Heart right ventricle (tissue), 16 donors: Measurements from ENCODE around the gene TRIM42. TPM values are rescaled to one million over a fixed set of nuclear protein-coding genes. Genes with fewer than 3 reads are reported as not detected.

ENCODE experiments used
- ATAC-seq, 8 donors: fragments of 200-7000 bp; cut with Tn5 transposase; one replicate each; pipeline ENCODE4 v1.9.1; 2020; ENCODE audit warnings: mild to moderate bottlenecking in 8 of 8, moderate library complexity in 8 of 8, moderate number of reproducible peaks in 1 of 8
- DNase-seq, 2 donors: peaks; one replicate each; pipeline ENCODE4 v3.0.0-alpha.2; 2020
- H3K27ac ChIP-seq, 10 donors: fragments of 200-600 bp; sonication (generic) in 2 of 10; one replicate each; pipeline versions ENCODE4 v1.5.0 to v1.8.0; 2020 to 2022; ENCODE audit warnings: mild to moderate bottlenecking in 3 of 10
- H3K27me3 ChIP-seq, 7 donors: fragments of 200-600 bp; one replicate each; pipeline ENCODE4 v1.8.0; 2021 to 2022; ENCODE audit warnings: mild to moderate bottlenecking in 2 of 7
- H3K36me3 ChIP-seq, 9 donors: fragments of 200-600 bp; sonication (generic) in 1 of 9; one replicate each; pipeline versions ENCODE4 v1.5.0 to v1.8.0; 2020 to 2022; ENCODE audit warnings: mild to moderate bottlenecking in 2 of 9
- H3K4me1 ChIP-seq, 9 donors: fragments of 200-600 bp; sonication (generic) in 1 of 9; one replicate each; pipeline versions ENCODE4 v1.5.0 to v1.8.0; 2020 to 2022; ENCODE audit warnings: mild to moderate bottlenecking in 4 of 9
- H3K4me3 ChIP-seq, 10 donors: fragments of 200-600 bp; sonication (generic) in 2 of 10; one replicate each; pipeline versions ENCODE4 v1.5.0 to v1.8.0; 2020 to 2022; ENCODE audit warnings: mild to moderate bottlenecking in 7 of 10, moderate library complexity in 2 of 10
- H3K9me3 ChIP-seq, 11 donors: fragments of 200-600 bp in 10 of 11; sonication (generic) in 2 of 11; one replicate each; pipeline versions ENCODE4 v1.5.0 to v1.8.0; 2013 to 2022; ENCODE audit warnings: mild to moderate bottlenecking in 2 of 11, control low read depth in 1 of 11, moderate library complexity in 1 of 11
- WGBS, 2 donors: extraction: QIAGEN DNeasy Blood & Tissue Kit; methylation state at CpG; one replicate each; pipeline ENCODE4 v1.1.7; 2013; ENCODE audit warnings: inconsistent platforms in 1 of 2; 5-methylcytosine and 5-hydroxymethylcytosine counted together
- intact Hi-C, 10 donors: fragments of 100-400 bp; cut with DNase I; formaldehyde crosslinking; loops; one replicate each; pipeline versions ENCODE4 v1.11.1 to v1.14.2; 2022
- polyA plus RNA-seq, 2 donors: library from polyadenylated mRNA; stranded (reverse); fragments of 200-250 nt; gene quantifications; one replicate each; pipeline ENCODE4 v1.2.3, GENCODE V29; 2013
- total RNA-seq, 10 donors: library from RNA; stranded (reverse); fragmentation: NEBNext Ultra II Directional in 3 of 10; extraction: Animal tissue kit (Norgen Biotek cat#: 25700) in 3 of 10; gene quantifications; one replicate each; pipeline versions ENCODE4 v1.2.1 to v1.2.4, GENCODE V29; 2021 to 2023
- TF ChIP-seq, protein P1 (sequence below), 9 donors: fragments of 200-600 bp; sonication (generic) in 2 of 9; IDR thresholded peaks; one replicate each; pipeline versions ENCODE4 v1.5.0 to v1.8.0; 2021 to 2022; ENCODE audit warnings: antibody characterized with exemption in 9 of 9, mild to moderate bottlenecking in 5 of 9, moderate library complexity in 1 of 9
- donor health status: Arrhythmogenic right ventricular cardiomyopathy.
- donor health status: ischemic (EF 13 %, LVEDD 7.1; RV severe dilation, severe dysfunction).
- donor health status: healthy with polysubstance abuse.
- donor health status: DM: no; HTN: yes; CAD: no.
- donor health status: DM: no; HTN: no; CAD: no.
- donor health status: ischemic (EF 25% LVEDD 6.9; RV normal size, moderate dysfunction).
- donor health status: ischemic (EF 25% LVEDD 5.7; RV mildly dilated, moderate dysfunction).
- donor health status: healthy.
- donor health status: DM: yes; HTN: yes; CAD: no.
- donor health status: Ischemic cardiomyopathy.
- donor health status: ischemic (EF 35%, LVEDD 5.7; RV mildly dilated, moderate dysfunction).
- donor health status: nonischemic (EF 11% LVEDD 7.7; RV severe dilation, severe dysfunction).
- donor health status: DM: yes; HTN: yes; CAD: no.
- donor health status: PGD.
- donor health status: ischemic (EF 29% LVEDD 5.4; RV normal size, mild dysfunction).
- donor health status: nonischemic (EF 23%, LVEDD 6.1; RV moderate dilation, normal function).

TRIM42 gene
- total and polyA plus RNA-seq, 12 donors = not detected

DNA sequence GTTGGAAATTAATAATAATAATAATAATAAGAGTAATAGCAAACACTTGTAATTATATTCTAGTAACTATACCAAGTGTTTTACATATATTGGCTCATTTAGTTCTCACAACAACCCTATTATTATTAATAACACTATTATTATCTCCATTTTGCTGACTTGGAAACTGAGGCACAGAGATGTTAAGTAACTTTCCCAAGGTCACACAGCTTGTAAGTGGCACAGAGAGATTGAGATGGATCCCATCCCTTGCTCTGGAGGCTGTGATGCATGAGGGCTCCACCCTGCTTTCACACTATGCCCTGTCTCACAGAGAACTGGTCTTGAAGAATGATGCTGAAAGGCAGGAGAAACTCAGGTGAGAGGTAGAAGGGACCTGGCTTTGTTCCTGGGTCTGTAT is 31.9 kb downstream of the TRIM42 start:
- DNase-seq (no peak), ATAC-seq (no peak)
- Histone ChIP-seq H3K36me3 (no peaks in the 10 kb centered on the region), H3K27me3 (no peaks in the 10 kb centered on the region), H3K9me3 (no peaks in the 10 kb centered on the region), H3K4me3 (no peak overlapping the region), H3K27ac (no peak overlapping the region), H3K4me1 (peaks cover 0 to 12% (median 0%) of the 10 kb centered on the region in 9 donors)
- TF ChIP-seq, protein P1, sequence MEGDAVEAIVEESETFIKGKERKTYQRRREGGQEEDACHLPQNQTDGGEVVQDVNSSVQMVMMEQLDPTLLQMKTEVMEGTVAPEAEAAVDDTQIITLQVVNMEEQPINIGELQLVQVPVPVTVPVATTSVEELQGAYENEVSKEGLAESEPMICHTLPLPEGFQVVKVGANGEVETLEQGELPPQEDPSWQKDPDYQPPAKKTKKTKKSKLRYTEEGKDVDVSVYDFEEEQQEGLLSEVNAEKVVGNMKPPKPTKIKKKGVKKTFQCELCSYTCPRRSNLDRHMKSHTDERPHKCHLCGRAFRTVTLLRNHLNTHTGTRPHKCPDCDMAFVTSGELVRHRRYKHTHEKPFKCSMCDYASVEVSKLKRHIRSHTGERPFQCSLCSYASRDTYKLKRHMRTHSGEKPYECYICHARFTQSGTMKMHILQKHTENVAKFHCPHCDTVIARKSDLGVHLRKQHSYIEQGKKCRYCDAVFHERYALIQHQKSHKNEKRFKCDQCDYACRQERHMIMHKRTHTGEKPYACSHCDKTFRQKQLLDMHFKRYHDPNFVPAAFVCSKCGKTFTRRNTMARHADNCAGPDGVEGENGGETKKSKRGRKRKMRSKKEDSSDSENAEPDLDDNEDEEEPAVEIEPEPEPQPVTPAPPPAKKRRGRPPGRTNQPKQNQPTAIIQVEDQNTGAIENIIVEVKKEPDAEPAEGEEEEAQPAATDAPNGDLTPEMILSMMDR (IDR thresholded peaks at IDR 0.05) = no peak
- intact Hi-C loops = no loop called here

DNA sequence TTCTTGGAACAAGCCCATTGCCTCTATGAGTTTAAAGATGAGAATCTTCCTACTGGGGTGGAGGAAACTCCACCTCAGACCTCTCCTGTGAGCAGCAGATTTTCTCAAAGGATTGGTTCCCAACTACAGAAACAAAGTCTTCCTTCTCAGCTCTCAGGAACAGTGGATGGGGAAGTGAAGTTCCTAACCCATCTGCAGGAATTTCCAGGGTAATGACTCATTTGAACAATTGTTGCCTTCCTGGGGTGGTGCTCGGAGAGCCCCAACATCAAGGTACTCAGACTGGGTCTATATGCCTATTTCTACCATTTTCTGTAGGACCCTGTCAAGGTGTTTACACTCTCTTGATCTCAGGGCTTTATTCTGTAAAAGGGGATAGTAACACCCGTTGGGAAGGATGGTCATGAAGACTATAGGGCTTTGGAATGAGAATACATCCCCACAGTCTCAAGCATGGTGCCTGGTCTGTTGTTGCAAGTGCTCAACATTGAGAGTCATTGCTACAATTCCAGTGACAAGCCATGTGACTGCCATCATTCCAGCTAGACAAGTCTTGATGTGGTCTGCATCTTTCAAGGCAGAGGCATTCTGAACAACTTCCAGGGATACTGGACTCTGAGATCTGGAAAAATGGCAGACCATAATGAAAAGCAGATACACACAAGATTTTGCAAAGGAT is 33.0 kb downstream of the TRIM42 start:
- H3K9me3 ChIP-seq = no peaks in the 10 kb centered on the region
- no peaks in the 10 kb centered on the region for H3K36me3 ChIP-seq
- TF ChIP-seq, protein P1 (IDR thresholded peaks at IDR 0.05) = no peak
- H3K27ac ChIP-seq = no peak overlapping the region
- H3K4me1 ChIP-seq = peaks cover 0 to 12% (median 0%) of the 10 kb centered on the region in 9 donors
- DNase-seq (no peak), ATAC-seq (no peak)
- H3K4me3 ChIP-seq = no peak overlapping the region
- 57 to 69% methylated on average over 2 of the region's 2 CpGs for WGBS, 2 donors
- intact Hi-C loops = no loop called here
- no peaks in the 10 kb centered on the region for H3K27me3 ChIP-seq

DNA sequence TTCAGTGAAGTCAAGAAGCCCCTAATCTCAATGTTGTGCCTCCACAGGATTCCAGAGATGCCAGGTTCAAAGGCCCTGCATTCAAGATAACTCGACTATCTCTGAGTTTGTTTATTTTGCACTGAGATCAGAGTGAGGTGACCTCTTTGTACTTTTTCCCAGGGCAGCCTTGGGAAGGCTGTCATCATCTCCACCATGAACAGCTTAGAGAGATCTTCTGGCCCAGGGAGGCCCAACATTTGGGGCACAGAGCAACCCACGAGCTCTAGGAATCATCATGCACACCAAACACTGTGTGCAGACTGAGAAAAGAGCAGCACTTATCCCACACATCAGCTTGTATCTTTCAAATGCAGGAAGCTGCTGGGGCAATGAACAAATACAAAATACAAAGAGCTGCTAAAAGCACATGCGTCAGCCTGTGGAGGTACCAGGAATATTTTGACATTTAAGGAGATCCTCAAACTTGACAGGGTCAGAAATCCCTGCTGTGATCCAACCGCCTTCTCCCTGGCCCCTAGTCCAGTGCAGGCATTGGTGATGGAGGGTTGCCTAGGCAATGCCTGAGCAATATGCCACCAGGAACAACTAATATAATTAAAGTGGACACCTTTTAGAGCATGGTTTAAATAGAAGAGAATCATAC is 33.6 kb downstream of the TRIM42 start:
- intact Hi-C loops = no loop called here
- Histone ChIP-seq H3K36me3 (no peaks in the 10 kb centered on the region), H3K4me3 (no peak overlapping the region), H3K27me3 (no peaks in the 10 kb centered on the region), H3K9me3 (no peaks in the 10 kb centered on the region), H3K4me1 (peaks cover 0 to 12% (median 0%) of the 10 kb centered on the region in 9 donors), H3K27ac (no peak overlapping the region)
- DNase-seq (no peak), ATAC-seq (no peak)
- 39 to 43% methylated on average over 4 of the region's 4 CpGs for WGBS, 2 donors
- TF ChIP-seq, protein P1 (IDR thresholded peaks at IDR 0.05) = no peak

DNA sequence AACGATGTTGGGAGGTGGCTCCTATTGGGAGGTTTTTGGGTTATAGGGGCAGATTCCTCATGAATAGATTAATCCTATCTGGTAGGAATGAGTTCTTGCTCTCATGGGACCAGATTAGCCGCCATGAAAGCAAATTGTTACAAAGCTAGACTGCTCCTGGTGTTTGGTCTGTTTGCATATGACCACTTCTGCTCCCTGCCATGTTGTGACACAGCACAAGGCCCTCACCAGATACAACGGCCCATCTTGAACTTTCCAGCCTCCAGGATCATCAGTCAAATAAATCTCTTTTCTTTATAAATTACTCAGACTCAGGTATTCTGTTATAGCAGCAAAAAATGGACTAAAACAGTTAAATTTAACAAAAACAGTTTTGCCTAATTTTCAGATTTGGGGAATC is 34.4 kb downstream of the TRIM42 start:
- no peaks in the 10 kb centered on the region for H3K36me3 ChIP-seq
- DNase-seq (no peak), ATAC-seq (no peak)
- TF ChIP-seq, protein P1 (IDR thresholded peaks at IDR 0.05) = no peak
- H3K9me3 ChIP-seq = no peaks in the 10 kb centered on the region
- H3K4me3 ChIP-seq = no peak overlapping the region
- intact Hi-C loops = no loop called here
- peaks cover 0 to 12% (median 0%) of the 10 kb centered on the region in 9 donors for H3K4me1 ChIP-seq
- no peak overlapping the region for H3K27ac ChIP-seq
- 63 to 73% methylated on average over 3 of the region's 3 CpGs for WGBS, 2 donors
- H3K27me3 ChIP-seq = no peaks in the 10 kb centered on the region
